ENCODE results near the gene CSH1.
A peak's percentile ranks its signal among the peaks of the same experiment; 100 is the strongest.

The CSH1 gene

GRCh38 chr17:63855185-63855584, 41.2 kb downstream of the CSH1 start:
- DNase-seq: no peak

- no peak for DNase-seq
Observed at GRCh38 chr17:63854709-63855108, 41.7 kb downstream of the CSH1 start.

GRCh38 chr17:63853260-63853659, 43.1 kb downstream of the CSH1 start:
- no peak for DNase-seq

GRCh38 chr17:63850401-63850800, 46.0 kb downstream of the CSH1 start:
- DNase-seq: no peak

- DNase-seq: peak; percentile 97
Observed at GRCh38 chr17:63848834-63849689, 47.3 kb downstream of the CSH1 start.

GRCh38 chr17:63847525-63848249, 48.7 kb downstream of the CSH1 start:
- no peak for DNase-seq

- DNase-seq: no peak
Observed at GRCh38 chr17:63845509-63845908, 50.9 kb downstream of the CSH1 start.

Measured in inflammatory macrophage treated with lipopolysaccharide for 4 hours (primary cell).